ENCODE results near the gene TDRD12. TPM values are rescaled to one million over a fixed set of nuclear protein-coding genes. Genes with fewer than 3 reads are reported as not detected.
"Not testable (repeated sequence)": the region's sequence is repeated elsewhere in the genome, so short reads cannot be mapped to it uniquely, and the experiment has no call there.

The TDRD12 gene
- total RNA-seq, 1 experiment from 2014 or later = not detected

GRCh38 chr19:32767951-32768679 lies 48.5 kb downstream of the TDRD12 start:
- Histone ChIP-seq H3K9me3 (ENCODE audit: low read length) (no peaks in the 10 kb centered on the region), H3K4me1 (ENCODE audit: low read length) (no peaks in the 10 kb centered on the region), H3K4me3 (ENCODE audit: low read length) (no peak overlapping the region), H3K36me3 (ENCODE audit: insufficient read depth, low read length) (no peaks in the 10 kb centered on the region), H3K9me2 (replicated peaks; ENCODE audit: insufficient read depth, low read length) (no peaks in the 10 kb centered on the region), H3K4me2 (ENCODE audit: low read depth, low read length, poor library complexity, severe bottlenecking) (no peak overlapping the region), H2AFZ (ENCODE audit: low read length) (no peak overlapping the region), H4K20me1 (ENCODE audit: insufficient read depth, low read depth, low read length) (no peaks in the 10 kb centered on the region), H3K9ac (ENCODE audit: low read length) (no peak overlapping the region), H3K79me2 (ENCODE audit: low read length) (no peaks in the 10 kb centered on the region), H3K27me3 (ENCODE audit: low read length) (no peaks in the 10 kb centered on the region), H3K27ac (ENCODE audit: low read length) (no peak overlapping the region)
- no peak for DNase-seq

- Histone ChIP-seq H3K36me3 (ENCODE audit: insufficient read depth, low read length) (no peaks in the 10 kb centered on the region), H3K27me3 (ENCODE audit: low read length) (no peaks in the 10 kb centered on the region), H2AFZ (ENCODE audit: low read length) (no peak overlapping the region), H3K27ac (ENCODE audit: low read length) (no peak overlapping the region), H3K9me2 (replicated peaks; ENCODE audit: insufficient read depth, low read length) (no peaks in the 10 kb centered on the region), H3K4me3 (ENCODE audit: low read length) (no peak overlapping the region), H4K20me1 (ENCODE audit: insufficient read depth, low read depth, low read length) (no peaks in the 10 kb centered on the region), H3K9me3 (ENCODE audit: low read length) (no peaks in the 10 kb centered on the region), H3K79me2 (ENCODE audit: low read length) (no peaks in the 10 kb centered on the region), H3K9ac (ENCODE audit: low read length) (no peak overlapping the region), H3K4me2 (ENCODE audit: low read depth, low read length, poor library complexity, severe bottlenecking) (no peak overlapping the region), H3K4me1 (ENCODE audit: low read length) (no peaks in the 10 kb centered on the region)
- no peak for DNase-seq
Observed at GRCh38 chr19:32771596-32771995, 52.0 kb downstream of the TDRD12 start.

DNA sequence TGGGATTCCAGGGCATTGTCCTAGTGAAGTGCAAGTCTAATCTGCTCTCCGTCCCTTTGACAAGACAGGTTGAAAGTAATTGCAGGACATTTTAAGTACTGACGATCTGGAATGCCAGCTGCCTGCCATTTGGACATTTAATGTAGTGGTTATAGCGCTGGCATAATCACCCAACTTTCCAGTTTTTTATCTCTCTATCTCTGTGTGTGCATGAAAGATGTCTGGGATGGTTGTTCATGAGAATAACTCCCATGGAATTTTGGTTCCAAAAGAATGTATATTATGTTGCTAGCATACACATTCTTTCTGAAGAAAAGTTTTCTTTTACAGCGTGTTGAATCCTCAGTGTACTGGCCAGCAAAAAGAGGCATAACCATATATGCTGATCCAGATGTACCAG lies 53.6 kb downstream of the TDRD12 start:
- H3K36me3 ChIP-seq (ENCODE audit: insufficient read depth, low read length) = no peaks in the 10 kb centered on the region

GRCh38 chr19:32779082-32779481 lies 59.5 kb downstream of the TDRD12 start:
- no peaks in the 10 kb centered on the region for H3K36me3 ChIP-seq (ENCODE audit: insufficient read depth, low read length)
- H3K4me3 ChIP-seq (ENCODE audit: low read length) = no peak overlapping the region
- H3K79me2 ChIP-seq (ENCODE audit: low read length) = no peaks in the 10 kb centered on the region
- no peaks in the 10 kb centered on the region for H3K4me1 ChIP-seq (ENCODE audit: low read length)
- no peaks in the 10 kb centered on the region for H3K9me3 ChIP-seq (ENCODE audit: low read length)
- no peak overlapping the region for H3K4me2 ChIP-seq (ENCODE audit: low read depth, low read length, poor library complexity, severe bottlenecking)
- no peak overlapping the region for H3K9ac ChIP-seq (ENCODE audit: low read length)
- no peaks in the 10 kb centered on the region for H4K20me1 ChIP-seq (ENCODE audit: insufficient read depth, low read depth, low read length)
- H3K9me2 ChIP-seq (replicated peaks; ENCODE audit: insufficient read depth, low read length) = no peaks in the 10 kb centered on the region
- no peak overlapping the region for H2AFZ ChIP-seq (ENCODE audit: low read length)
- H3K27ac ChIP-seq (ENCODE audit: low read length) = no peak overlapping the region
- no peak for DNase-seq
- no peaks in the 10 kb centered on the region for H3K27me3 ChIP-seq (ENCODE audit: low read length)

More for the DNA sequence above, 53.6 kb downstream of the TDRD12 start:
- no peaks in the 10 kb centered on the region for H4K20me1 ChIP-seq (ENCODE audit: insufficient read depth, low read depth, low read length)
- no peak overlapping the region for H2AFZ ChIP-seq (ENCODE audit: low read length)
- no peaks in the 10 kb centered on the region for H3K9me3 ChIP-seq (ENCODE audit: low read length)
- H3K9ac ChIP-seq (ENCODE audit: low read length) = no peak overlapping the region
- no peak overlapping the region for H3K4me2 ChIP-seq (ENCODE audit: low read depth, low read length, poor library complexity, severe bottlenecking)
- no peak overlapping the region for H3K27ac ChIP-seq (ENCODE audit: low read length)
- H3K4me3 ChIP-seq (ENCODE audit: low read length) = no peak overlapping the region
- no peaks in the 10 kb centered on the region for H3K79me2 ChIP-seq (ENCODE audit: low read length)
- H3K9me2 ChIP-seq (replicated peaks; ENCODE audit: insufficient read depth, low read length) = no peaks in the 10 kb centered on the region
- DNase-seq = no peak
- no peaks in the 10 kb centered on the region for H3K4me1 ChIP-seq (ENCODE audit: low read length)
- no peaks in the 10 kb centered on the region for H3K27me3 ChIP-seq (ENCODE audit: low read length)

DNA sequence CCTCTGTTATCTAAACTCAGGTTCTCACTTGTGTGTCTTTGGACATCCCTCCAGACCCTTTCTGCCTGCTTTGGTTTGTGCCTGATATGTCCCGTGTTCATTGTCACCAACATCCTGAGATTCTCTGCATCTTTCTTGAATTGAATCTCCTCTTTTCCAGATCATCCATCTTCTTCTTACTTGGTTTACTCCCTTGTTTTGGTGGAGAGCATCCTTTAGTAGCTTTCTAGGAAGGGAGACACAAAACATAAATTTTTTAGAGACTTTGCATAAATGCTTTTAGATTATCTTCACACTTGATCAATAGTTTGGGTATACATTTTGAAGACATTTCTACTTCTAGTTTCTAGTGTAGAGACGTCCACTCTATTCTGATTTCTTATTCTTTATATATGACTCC lies 61.7 kb downstream of the TDRD12 start:
- Histone ChIP-seq H3K9me3 (ENCODE audit: low read length) (no peaks in the 10 kb centered on the region), H3K27me3 (ENCODE audit: low read length) (no peaks in the 10 kb centered on the region), H3K79me2 (ENCODE audit: low read length) (no peaks in the 10 kb centered on the region), H3K36me3 (ENCODE audit: insufficient read depth, low read length) (no peaks in the 10 kb centered on the region), H3K9ac (ENCODE audit: low read length) (no peak overlapping the region), H3K4me3 (ENCODE audit: low read length) (no peak overlapping the region), H3K9me2 (replicated peaks; ENCODE audit: insufficient read depth, low read length) (no peaks in the 10 kb centered on the region), H2AFZ (ENCODE audit: low read length) (no peak overlapping the region), H3K27ac (ENCODE audit: low read length) (no peak overlapping the region), H3K4me1 (ENCODE audit: low read length) (no peaks in the 10 kb centered on the region), H3K4me2 (ENCODE audit: low read depth, low read length, poor library complexity, severe bottlenecking) (no peak overlapping the region), H4K20me1 (ENCODE audit: insufficient read depth, low read depth, low read length) (no peaks in the 10 kb centered on the region)
- peak; percentile 33 for DNase-seq

GRCh38 chr19:32782089-32782488 lies 62.5 kb downstream of the TDRD12 start:
- H2AFZ ChIP-seq (ENCODE audit: low read length); H3K4me1 ChIP-seq (ENCODE audit: low read length); H3K27me3 ChIP-seq (ENCODE audit: low read length); H3K79me2 ChIP-seq (ENCODE audit: low read length); H3K9ac ChIP-seq (ENCODE audit: low read length); H3K36me3 ChIP-seq (ENCODE audit: insufficient read depth, low read length); H3K9me2 ChIP-seq (replicated peaks; ENCODE audit: insufficient read depth, low read length); DNase-seq; H3K4me3 ChIP-seq (ENCODE audit: low read length); H3K4me2 ChIP-seq (ENCODE audit: low read depth, low read length, poor library complexity, severe bottlenecking); H3K27ac ChIP-seq (ENCODE audit: low read length); H4K20me1 ChIP-seq (ENCODE audit: insufficient read depth, low read depth, low read length); H3K9me3 ChIP-seq (ENCODE audit: low read length): not testable (repeated sequence)

DNA sequence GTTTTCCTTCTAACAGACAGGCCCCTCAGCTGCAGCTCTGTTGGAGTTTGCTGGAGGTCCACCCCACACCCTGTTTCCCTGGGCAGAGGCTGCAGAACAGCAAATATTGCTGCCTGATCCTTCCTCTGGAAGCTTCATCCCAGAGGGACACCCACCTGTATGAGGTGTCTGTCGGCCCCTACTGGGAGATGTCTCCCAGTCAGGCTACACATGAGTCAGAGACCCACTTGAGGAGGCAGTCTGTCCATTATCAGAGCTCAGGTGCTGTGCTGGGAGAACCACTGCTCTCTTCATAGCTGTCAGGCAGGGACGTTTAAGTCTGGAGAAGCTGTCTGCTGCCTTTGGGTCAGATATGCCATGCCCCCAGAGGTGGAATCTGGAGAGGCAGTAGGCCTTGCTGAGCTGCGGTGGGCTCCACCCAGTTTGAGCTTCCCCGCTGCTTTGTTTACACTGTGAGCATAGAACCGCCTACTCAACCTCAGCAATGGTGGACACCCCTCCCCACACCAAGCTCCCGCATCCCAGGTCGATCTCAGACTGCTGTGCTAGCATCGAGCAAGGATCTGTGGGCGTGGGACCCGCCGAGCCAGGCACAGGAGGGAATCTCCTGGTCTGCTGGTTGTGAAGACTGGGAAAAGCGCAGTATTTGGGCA lies 67.7 kb downstream of the TDRD12 start:
- not testable (repeated sequence) for H3K27ac ChIP-seq (ENCODE audit: low read length); H3K4me3 ChIP-seq (ENCODE audit: low read length); H3K9ac ChIP-seq (ENCODE audit: low read length); H3K4me2 ChIP-seq (ENCODE audit: low read depth, low read length, poor library complexity, severe bottlenecking); H2AFZ ChIP-seq (ENCODE audit: low read length); H3K9me3 ChIP-seq (ENCODE audit: low read length); H3K79me2 ChIP-seq (ENCODE audit: low read length); H3K4me1 ChIP-seq (ENCODE audit: low read length); H3K36me3 ChIP-seq (ENCODE audit: insufficient read depth, low read length); H4K20me1 ChIP-seq (ENCODE audit: insufficient read depth, low read depth, low read length); H3K27me3 ChIP-seq (ENCODE audit: low read length); H3K9me2 ChIP-seq (replicated peaks; ENCODE audit: insufficient read depth, low read length)
- DNase-seq = peak; percentile 23

DNA sequence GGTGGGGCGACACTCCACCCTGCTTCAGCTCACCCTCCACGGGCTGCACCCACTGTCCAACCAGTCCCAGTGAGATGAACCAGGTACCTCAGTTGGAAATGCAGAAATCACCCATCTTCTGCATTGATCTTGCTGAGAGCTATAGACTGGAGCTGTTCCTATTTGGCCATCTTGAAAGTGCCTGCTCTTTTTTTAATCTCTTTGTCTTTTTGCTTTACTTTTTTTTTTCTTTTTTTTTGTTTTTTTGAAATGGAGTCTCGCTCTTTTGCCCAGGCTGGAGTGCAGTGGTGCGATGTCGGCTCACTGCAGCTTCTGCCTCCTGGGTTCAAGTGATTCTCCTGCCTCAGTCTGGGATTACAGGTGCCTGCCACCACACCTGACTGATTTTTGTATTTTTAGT lies 68.3 kb downstream of the TDRD12 start:
- not testable (repeated sequence) for H3K4me2 ChIP-seq (ENCODE audit: low read depth, low read length, poor library complexity, severe bottlenecking); H3K27ac ChIP-seq (ENCODE audit: low read length); H2AFZ ChIP-seq (ENCODE audit: low read length); H3K4me3 ChIP-seq (ENCODE audit: low read length); DNase-seq; H3K27me3 ChIP-seq (ENCODE audit: low read length); H3K9me2 ChIP-seq (replicated peaks; ENCODE audit: insufficient read depth, low read length); H4K20me1 ChIP-seq (ENCODE audit: insufficient read depth, low read depth, low read length); H3K4me1 ChIP-seq (ENCODE audit: low read length); H3K9ac ChIP-seq (ENCODE audit: low read length); H3K79me2 ChIP-seq (ENCODE audit: low read length); H3K9me3 ChIP-seq (ENCODE audit: low read length); H3K36me3 ChIP-seq (ENCODE audit: insufficient read depth, low read length)

Data from Karpas-422 (cell line).